Activated CD8-positive, alpha-beta memory T cell treated with anti-CD3 and anti-CD28 coated beads, Interleukin-2, amount 50 U/mL, for 1 hour (primary cell): ENCODE measurements around the gene PACRG.

Experiments
- DNase-seq: peaks from one replicate; pipeline ENCODE4 v3.0.0-alpha.2; 2020; ENCODE audit errors: extremely low read depth

The PACRG gene

GRCh38 chr6:163333701-163334663 lies 606.2 kb downstream of the PACRG start:
- DNase-seq: no peak

- DNase-seq: no peak
These were observed 607.3 kb downstream of the PACRG start for GRCh38 chr6:163335056-163335455.

GRCh38 chr6:163335671-163336545 lies 608.1 kb downstream of the PACRG start:
- no peak for DNase-seq

GRCh38 chr6:163336961-163337360 lies 609.2 kb downstream of the PACRG start:
- DNase-seq: no peak

GRCh38 chr6:163337958-163338357 lies 610.2 kb downstream of the PACRG start:
- DNase-seq: no peak

- no peak for DNase-seq
These were observed 611.1 kb downstream of the PACRG start for GRCh38 chr6:163338671-163339405.

DNA sequence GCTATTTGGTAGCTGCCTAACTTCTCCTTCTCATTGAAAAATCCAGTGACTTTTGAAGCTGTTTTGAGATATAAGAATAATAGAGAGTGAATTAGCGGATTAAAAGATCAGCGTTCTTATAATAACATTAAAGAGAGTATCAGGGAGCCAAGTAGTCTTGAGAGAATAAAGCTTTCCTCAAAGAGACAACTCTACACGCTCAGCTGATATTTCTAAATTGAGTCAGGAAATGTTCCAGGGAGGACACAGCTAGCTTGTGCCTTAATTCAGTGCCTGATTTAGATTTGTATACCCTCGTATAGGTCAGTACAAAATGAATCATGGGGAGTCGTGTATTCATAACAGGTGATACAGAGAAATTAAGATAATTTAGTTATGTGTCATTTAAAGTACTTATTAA lies 611.7 kb downstream of the PACRG start:
- no peak for DNase-seq

DNA sequence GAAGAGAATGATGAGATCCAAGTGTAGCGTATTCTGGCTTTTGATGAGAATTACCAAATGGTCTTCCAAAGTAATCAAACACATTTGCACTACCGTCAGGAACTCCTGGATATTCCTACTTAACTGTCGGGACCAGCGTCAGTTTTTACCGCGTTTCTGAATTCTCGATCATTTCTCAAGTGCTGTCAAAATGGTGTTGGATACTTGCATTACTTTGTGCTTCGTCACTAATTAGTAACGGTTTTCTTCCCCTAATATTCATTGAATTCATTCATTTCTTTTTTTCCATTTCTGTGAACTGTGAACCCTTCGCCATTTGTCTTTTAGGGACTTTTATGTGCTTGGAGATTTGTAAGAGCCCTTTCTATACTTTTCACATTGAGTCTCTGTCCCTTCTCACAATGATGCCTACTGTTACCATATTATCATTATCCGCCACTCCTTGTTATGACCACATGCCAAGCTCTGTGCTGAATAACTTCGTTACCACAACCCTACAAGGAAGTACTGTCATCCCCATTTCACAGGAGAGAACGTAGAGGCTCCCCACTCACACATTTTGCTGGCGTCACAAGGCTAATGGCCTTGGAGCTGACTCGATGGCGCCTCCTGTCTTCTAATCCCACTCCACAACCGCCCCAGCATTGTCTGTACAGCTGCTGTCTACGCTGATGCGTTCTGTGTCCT lies 612.6 kb downstream of the PACRG start:
- DNase-seq: no peak

DNA sequence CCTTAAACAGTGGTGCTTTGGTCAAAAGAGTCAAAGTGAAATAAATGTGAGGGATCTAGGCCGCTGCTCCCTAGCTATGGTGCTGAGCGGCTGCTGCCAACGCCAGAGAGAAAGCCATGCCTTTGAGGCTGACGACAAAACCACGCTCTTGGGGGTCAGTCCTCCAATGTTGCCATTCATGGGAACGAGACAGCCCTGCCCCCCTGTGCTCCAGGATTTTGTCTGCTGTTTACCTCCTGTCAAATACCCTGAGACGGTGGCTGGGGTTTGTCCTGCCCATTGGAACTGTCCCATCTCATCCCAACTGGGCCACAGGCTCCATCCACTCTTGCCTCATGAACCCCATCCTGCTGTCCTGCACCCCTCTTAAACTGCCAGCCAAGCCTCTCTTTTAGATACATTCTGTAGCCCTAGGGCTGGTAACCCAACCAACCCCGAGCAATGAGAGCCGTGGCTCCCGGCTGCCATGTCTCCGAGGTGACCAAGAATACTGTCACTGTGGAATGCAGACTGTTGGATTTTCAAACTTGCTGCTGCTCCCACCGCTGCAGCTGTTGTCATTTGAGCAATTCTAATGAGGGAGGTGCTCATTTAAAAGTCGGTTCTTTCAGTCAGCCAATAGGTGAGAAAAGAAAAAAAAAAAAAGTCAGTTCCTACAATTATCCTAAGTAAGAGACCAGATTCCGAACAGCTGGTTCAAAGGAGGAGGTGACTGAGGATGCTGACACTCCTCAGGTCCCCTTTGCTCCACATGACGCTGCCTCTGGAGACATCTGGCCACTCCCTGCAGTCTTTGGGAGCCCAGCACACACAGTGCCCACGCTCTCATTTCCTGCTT lies 613.7 kb downstream of the PACRG start:
- DNase-seq: no peak

- no peak for DNase-seq
These were observed 615.1 kb downstream of the PACRG start for GRCh38 chr6:163342571-163343539.

GRCh38 chr6:163343609-163344008 lies 615.8 kb downstream of the PACRG start:
- no peak for DNase-seq

DNA sequence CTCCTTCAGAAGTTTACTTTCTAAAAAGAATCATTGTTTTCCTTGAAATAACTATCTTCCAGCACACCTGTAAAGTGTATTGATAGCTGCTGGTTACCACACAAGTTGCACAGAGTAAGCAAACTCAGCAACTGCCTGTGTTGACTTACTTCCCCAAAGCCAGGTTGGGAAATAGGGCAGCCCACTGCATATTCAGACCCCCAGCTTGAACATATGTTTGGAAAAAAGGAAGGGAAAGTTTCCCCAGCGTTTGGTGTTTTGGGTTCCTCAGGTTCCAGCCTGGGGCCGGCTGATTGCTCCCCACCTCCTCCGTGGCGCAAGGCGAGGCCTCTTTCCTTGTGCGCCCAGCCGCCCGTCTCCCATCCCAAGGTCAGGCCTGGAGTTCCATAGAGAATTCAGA lies 616.6 kb downstream of the PACRG start:
- DNase-seq: no peak

DNA sequence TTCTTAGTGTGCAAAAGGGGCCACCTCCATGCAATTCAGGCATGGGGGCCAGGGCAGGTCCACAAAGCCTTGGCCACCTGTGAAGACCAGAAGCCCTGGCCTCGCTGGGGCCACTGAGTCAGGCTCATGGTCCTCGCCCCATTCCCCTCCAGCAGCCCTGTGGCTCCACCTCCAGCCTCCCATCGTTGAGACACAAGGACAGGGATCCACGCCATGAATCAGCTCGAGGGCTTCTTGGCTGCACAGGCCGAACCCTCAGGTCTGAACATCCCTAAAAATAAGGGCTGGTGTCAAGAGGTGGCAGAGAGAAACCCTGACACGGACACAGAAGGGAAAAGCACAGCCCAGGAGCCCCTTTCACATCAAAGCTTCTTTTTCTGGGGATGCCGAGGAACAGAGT lies 618.2 kb downstream of the PACRG start:
- no peak for DNase-seq

DNA sequence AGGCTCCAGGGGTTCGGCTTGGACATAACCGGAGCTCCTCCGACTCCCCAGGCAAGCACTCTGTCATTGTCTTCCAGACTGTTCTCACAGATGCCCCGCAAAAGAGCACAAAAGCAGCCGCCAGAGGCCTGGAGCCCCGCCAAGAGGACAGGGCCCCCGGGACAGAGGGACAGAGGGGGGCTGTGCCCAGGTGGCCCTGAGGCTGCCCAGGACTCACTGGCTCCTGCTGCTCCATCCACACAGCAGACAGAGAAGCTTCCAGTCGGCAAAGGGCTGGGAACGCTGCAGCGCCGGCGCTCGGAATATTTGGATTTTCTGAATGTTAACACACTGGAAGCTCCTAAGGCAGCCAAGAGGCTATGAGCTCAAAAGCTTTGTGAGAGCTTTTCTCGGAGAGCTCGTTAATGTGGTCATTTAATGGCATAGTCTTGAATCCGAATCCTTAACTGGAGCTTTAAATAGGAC lies 618.8 kb downstream of the PACRG start:
- no peak for DNase-seq

DNA sequence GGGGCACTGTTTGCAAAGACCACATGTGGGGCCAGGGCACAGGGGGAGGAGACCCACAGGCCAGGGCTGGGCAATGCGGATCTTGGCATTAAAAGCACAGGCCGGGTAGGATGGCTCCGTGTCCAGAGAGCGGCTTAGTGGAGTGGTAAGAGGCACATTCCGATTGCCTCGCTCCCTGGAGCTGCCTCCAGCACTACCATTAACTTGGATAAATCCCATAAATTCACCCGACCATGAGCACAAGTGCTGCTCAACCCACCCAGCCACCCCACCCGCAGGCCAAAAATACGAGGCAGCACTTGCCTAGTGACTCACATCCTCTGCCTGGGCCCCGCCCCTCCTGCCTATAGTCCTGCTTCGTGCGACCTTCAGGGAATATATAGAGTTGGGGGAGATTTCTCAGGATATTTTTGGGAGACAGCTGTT lies 619.3 kb downstream of the PACRG start:
- DNase-seq: no peak

DNA sequence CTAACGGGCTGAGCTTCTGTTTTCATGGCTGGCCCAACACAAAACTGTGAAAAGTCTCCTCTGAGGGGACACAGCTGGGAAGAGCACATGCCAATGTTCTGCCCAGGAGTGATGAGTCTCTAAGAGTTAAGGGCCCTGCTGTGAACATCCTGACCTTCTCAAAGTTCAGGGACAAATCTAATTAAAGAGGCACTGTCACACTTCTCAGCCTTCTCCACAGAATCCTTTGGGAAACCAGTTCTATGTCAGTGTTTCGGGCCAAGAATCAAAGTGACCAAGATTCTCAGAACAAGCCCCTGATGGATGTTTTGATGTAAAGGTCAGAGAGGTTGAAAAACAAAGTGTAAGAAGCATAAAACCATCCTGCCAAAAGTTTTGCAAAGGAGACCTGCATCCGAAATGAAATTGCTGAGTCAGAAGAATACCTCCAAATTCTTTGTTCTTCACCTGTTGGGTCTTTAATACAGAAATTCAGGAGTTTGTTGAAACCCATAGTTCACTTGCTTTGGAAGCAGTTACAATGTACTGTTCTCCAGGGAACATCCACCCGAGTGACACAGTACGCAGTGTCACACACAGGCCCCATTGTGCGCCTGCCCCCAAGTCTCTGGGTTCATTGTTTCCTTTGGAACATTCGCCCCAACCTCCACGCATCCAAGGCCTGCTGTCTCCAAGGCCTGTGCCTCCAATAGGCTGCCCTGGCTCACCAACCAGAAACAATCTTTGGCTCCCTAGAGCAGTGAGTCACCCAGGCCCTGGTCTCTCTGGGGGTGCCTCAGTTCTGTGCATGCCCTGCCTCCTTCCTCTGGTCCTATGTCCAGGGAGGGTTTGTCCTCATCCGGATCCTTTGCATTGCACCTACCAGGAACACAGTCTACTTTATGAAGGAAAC lies 621.3 kb downstream of the PACRG start:
- DNase-seq: no peak

- no peak for DNase-seq
These were observed 621.9 kb downstream of the PACRG start for GRCh38 chr6:163349696-163350095.

DNA sequence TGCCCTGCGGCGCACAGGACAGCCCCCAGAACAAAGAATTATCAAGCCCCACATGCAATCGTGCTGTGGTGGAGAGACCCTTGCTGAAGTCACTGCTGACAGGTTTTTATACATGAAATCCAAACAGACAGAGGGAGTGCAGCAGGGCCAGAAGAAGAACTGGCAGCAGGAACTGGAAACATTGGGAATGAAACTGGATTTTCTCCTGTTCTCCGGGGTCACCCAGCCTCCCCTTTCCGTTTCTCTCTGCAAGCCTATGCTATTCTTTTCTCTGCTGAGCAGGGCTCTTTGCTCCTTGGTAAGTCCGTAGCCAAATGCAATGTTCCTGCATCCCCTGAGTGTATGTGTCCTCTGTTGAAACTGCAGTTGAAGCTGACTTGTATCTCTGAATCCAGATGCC lies 623.2 kb downstream of the PACRG start:
- DNase-seq: no peak
